ENCODE measurements around the gene DNAAF1.
"Not testable (repeated sequence)": the region's sequence is repeated elsewhere in the genome, so short reads cannot be mapped to it uniquely, and the experiment has no call there.

The DNAAF1 gene

GRCh38 chr16:84144859-84145639, at the start of gene DNAAF1, which contains the start of gene HSDL1:
TSS of gene DNAAF1 (plus strand) at chr16:84145308. CDS start at chr16:84145441, 133 bp downstream.
TSS of gene HSDL1 (minus strand) at chr16:84145177. CDS start at chr16:84131321, 13,856 bp downstream.
- peak; percentile 40 for DNase-seq (ENCODE audit: low read depth, low spot score)

DNA sequence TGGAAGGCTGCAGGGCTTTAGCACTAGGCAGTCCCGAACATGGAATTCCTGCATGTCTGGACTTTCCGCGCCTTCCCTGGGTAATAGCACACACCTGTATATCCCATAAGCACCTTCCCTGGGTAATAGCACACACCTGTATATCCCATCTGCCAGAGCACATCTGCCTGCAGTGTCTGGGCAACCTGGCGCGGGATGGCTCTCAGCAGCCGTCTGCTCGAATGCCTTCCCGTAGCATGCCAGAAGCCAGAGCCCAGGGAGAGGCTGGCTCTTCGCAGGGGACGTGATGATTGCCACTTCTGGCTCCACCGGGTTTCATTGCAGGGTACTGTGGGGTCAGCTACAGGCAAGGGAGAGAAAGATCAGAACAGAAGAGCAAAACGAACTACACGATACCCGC, 49.6 kb upstream of the DNAAF1 start:
- no peak for DNase-seq (ENCODE audit: low read depth, low spot score)

DNA sequence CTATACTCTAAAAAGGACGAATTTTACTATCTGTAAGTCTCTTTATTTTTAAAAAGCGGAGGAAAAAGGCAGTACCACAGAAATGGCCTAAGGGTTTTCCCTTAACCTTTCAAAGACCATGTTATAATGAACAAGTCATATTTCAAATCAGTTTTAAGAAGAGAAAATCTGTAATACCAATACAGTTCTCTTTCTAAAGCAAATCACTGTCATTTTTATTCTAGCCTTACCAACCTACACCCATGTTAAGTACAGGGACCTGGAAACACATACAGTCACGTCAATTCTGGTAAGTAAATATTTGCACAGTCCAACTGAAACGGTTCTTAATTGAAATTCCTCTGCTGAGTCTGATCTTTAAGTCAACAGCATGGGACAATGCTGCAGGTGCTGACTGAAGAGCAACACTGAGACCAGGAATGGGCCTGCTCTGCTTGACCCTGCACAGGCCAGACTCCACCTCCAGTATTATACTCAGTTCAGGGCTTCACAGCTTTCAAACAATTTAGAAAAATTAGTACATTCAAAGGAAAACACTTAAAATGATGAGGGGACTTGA, 48.6 kb upstream of the DNAAF1 start:
- no peak for DNase-seq (ENCODE audit: low read depth, low spot score)

GRCh38 chr16:84098939-84099338, 46.2 kb upstream of the DNAAF1 start:
- no peak for DNase-seq (ENCODE audit: low read depth, low spot score)

DNA sequence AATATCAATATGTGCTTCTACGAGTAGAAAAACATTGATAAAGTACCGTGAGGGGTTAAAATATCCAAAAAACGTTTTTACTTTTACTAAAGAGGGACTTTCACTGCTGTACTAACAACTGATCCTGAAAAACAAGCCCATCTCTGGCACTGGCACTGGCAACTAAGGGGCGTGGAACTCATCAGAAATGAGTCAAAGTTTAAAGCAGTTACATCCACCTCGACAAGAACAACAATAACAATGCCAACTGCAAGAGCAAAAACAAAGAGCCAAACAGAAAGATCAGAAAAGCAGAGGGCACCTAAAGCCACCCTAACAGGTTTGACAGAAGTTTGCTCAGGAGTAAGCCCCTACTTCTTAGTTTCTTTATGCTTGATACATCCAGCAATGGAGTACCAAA, 41.4 kb upstream of the DNAAF1 start:
- no peak for DNase-seq (ENCODE audit: low read depth, low spot score)

DNA sequence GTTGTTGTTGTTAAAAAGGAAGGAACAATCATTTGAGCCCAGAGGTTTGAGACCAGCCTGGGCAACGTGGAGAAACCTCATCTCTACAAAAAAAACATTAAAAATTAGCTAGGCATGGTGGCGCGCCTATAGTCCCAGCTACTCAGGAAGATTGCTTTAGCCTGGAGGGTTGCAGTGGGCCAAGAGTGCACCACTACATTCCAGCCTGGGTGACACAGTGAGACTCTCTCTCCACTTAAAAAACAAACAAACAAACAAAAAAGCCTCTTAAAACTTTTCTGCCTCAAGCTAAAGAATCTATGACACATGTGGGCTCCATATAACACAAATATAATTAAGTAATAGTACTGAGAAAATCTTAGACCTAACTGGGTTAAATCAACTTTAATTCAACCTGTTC, 40.9 kb upstream of the DNAAF1 start:
- DNase-seq (ENCODE audit: low read depth, low spot score), result no peak

- DNase-seq (ENCODE audit: low read depth, low spot score), result no peak
These were observed 39.8 kb upstream of the DNAAF1 start for GRCh38 chr16:84105301-84105815.

- DNase-seq (ENCODE audit: low read depth, low spot score), result no peak
These were observed 39.0 kb upstream of the DNAAF1 start for GRCh38 chr16:84105948-84106740.

DNA sequence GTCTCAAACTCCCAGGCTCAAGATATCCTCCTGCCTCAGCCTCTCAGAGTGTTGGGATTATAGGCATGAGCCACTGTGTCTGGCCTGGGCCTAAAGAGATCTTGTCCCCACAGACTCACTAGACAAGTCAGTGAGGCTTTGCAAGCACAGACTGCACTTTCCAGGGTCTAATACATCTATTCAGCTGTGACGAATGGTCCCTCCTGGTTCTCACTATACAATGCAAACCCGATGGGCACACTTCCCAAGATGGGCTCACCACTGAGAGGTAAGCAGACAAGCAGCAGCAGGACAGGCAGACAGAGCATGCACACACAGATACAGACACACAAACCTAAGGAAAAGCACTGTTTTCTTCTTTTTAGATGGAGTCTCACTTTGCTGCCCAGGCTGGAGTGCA, 37.2 kb upstream of the DNAAF1 start:
- DNase-seq (ENCODE audit: low read depth, low spot score), result no peak

DNA sequence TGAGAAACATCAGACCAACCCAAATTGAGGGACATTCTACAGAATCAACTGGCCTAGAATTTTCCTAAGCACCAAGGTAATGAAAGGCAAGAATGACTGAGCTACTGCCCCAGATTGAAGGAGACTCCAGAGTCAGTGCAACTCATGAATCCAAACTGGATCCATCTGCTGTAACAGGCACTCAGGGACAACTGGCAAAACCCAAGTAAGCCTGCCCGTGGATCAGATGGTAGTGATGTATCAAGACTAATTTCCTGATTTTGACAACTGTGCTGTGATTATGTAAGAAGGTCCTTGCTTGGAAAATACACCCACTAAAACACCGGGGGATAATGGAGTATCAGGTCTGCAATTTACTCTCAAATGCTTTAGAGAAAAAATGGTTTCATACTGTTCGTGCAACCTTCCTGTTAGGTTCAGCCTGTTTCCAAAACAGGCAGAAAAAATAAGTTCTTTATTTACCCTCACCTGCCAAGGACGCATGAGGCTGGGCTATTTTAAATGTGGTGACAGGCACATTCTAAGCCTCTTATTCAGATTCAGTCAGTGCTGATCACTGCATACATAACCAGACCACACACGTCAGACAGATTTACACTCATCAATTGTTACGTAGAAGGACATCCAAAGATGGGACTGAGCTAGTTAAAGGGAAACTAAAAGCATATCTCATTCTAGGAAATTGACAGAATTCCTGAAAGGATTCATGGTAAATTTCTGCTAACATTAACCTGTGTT, 35.3 kb upstream of the DNAAF1 start:
- no peak for DNase-seq (ENCODE audit: low read depth, low spot score)

DNA sequence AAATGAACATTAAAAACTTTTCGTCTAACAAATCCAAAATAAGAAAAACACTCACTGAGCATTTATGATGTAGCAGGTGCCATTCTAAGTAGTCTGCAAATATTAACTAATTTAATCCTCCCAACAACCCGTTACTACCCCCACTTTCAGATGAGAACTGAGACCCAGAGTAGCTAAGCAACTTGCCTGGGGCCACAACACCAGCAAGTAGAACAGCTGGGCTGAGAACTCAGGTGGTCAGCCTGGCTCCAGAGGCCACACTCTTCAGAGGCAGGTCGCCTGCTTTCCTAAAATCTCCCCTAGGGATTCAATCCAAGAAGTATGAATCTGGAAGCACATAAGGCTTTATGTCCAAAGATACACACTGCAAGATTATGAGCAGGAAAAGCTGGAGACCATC, 34.6 kb upstream of the DNAAF1 start:
- no peak for DNase-seq (ENCODE audit: low read depth, low spot score)

DNA sequence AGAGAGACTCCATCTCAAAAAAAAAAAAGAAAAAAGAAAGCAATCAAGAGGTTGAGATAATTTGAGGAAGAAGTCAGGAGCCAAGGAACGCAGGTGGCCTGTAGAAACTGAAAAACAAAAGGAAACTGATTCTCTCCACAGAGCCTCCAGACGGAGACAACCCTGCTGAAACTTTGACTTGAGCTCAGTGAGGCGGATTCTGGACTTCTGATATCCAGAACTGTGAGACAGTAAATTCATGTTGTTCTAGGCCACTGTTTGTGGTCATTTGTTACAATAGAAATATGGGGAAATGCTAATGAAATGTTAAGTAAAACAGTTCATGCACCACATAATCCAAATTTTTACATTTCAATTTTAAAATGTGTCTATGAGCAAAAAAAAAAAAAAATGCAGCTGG, 33.6 kb upstream of the DNAAF1 start:
- no peak for DNase-seq (ENCODE audit: low read depth, low spot score)

- not testable (repeated sequence) for DNase-seq (ENCODE audit: low read depth, low spot score)
These were observed 33.2 kb upstream of the DNAAF1 start for GRCh38 chr16:84111949-84112348.

- DNase-seq (ENCODE audit: low read depth, low spot score), result no peak
These were observed 29.0 kb upstream of the DNAAF1 start for GRCh38 chr16:84115919-84116719.

DNA sequence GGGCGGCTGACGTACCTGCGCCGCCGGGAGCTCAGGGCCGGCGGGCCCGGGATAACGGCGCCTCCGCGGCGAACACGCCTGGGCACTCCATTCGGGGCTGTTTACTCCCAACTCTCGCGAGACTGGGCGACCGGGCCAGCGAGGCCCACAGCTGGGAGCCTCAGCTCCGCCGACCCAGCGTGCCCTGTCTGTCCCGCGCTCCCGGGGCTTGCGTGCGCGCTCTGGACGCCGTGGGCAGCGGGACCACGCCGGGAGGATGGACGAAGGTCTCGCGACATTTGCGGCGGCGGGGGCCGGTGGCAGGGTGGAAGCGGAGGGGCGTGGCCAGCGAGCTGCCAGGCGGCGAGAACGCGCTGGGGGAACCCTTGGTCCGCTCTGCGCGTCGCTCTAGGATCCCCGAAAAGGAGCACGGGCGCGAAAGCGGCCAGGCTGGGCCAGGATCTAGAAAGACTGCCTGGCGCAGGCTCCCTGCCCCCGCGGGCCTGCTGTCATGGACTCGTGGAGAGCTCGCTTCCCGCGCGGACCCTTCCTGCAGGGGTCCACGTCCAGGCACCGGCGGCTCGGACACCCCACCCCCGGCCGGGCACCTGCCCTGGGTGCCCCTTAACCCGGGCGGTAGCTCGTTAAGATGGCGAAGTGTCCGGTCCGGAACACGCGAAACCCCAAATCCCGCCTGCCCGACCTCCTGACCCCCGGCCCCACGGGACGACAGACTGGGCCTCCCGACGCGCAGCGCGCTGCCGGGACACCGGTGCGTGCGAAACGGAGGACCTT, 28.2 kb upstream of the DNAAF1 start, which contains the start of gene MBTPS1:
TSS of gene MBTPS1 (minus strand) at position 223 of the 774 bp plus-strand sequence. CDS start 15,159 bp downstream, outside the sequence.
- peak; percentile 95 for DNase-seq (ENCODE audit: low read depth, low spot score)

GRCh38 chr16:84117494-84117843, 27.6 kb upstream of the DNAAF1 start:
- DNase-seq (ENCODE audit: low read depth, low spot score), result no peak

GRCh38 chr16:84118315-84118714, 26.8 kb upstream of the DNAAF1 start:
- DNase-seq (ENCODE audit: low read depth, low spot score), result not testable (repeated sequence)

- no peak for DNase-seq (ENCODE audit: low read depth, low spot score)
These were observed 25.7 kb upstream of the DNAAF1 start for GRCh38 chr16:84119368-84119767.

GRCh38 chr16:84120023-84120422, 25.1 kb upstream of the DNAAF1 start:
- no peak for DNase-seq (ENCODE audit: low read depth, low spot score)

DNA sequence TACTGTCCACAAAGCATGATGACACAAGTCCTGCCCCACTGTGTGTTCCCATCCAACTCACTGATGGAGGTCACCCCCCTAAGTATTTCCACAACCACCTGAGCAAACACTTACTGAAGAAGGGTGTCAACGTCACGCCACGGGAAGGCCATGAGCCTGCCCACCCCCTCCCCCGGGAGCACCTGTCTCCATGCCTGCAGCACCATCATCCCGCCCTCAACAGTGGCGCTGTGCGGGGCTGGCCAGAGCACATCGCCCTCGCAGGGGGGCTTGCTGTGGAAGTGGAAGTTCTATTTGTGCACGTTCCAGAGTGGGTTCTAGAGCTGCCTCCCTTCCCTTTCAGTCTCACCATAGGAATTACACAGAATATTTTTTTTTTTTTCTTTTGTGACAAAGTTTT, 24.1 kb upstream of the DNAAF1 start:
- DNase-seq (ENCODE audit: low read depth, low spot score), result no peak
